ENCODE measurements around the gene LRSAM1. TPM values are rescaled to one million over a fixed set of nuclear protein-coding genes. Genes with fewer than 3 reads are reported as not detected.

The LRSAM1 gene
- total RNA-seq, 2 experiments from 2014 or later, result 20.8 to 32.2 TPM

DNA sequence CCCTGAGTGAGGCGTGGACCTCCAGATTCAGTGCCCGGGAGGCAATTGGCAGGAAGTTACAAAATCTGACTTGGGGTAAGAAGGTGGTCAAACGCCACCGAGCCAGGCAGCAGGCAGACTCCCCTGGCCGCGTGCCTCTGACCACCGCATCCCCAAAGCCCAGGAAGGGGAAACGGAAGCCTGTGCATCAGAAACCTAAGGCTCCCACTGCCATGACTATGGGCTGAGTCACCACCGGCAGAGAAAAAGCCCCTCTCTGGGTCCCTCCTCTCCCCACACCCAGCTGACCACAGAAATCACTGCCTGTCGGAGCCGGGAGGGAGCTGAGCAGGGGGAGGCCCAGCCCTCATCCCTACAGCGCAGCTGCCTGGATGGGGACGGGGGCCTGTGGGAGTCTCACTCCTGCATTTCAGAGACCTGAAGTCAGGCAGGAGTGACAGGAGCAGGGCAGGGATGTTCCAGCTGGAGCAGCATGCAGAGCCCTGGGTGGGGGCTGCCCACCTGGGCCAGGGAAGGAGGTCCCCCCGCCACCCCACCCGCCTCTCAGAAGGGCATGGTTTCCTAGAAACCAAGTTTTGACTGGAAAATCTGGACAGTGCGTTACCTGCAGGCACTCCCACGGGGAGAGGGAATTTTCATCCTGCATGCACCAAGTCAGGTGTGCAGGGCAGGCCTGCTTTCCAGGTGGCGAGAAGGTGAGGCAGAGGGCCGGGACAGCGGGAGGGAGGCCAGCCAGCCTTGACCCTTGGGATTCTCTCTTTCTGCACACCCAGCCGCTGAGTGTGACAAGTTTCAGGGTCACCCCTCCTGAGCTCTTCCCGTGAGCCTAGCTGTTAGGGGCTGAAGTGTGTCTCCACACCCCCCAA is 68.2 kb downstream of the LRSAM1 start:
- H3K4me2 ChIP-seq (ENCODE audit: low read length), result no peak overlapping the region
- no TSS peak for BruUV-seq (replicated peaks)

DNA sequence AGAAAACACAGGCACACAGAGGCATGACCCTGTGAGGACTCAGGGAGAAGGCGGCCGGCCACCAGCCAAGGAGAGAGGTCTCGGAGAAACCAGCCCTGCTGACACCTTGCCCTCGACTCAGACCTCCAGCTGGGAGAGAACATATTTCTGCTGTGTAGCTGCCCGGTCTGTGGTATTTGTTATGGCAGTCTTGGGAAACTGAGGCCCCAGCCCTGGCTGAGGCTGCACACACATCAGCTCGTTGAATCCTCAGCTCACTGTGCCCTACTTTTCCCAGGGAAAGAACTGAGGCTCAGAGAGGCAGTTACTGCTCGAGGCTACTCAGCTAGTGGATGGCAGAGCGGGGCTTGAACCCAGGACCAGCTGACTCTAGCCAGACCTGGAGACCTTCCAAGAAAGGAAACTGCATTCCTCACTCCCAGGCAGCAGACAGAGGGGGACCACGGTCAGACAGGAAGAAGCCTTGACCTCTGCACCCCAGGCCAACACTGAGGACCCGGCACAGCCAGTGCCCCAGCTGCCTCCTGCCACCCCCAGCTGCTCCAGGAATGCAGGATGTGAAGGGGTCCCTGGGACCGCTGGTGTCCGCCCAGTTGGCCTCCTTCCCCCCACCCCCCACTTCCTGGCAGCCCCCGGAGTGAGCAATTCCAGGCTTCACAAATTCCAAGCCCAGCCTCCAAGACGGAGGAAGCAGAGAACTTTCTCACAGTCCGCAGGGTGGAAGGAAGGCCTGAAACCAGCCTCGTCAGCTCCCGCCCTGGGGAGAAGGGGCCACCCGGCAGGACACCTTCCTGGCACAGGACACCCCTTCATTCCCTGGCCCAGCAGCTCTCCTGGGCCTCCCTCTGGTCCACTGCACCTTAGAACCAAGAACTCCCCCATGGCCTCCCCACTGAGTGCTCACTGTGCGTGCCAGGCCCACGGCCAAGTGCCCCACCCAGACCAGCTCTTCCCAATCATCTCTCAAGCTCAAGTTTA is 69.9 kb downstream of the LRSAM1 start:
- Histone ChIP-seq H4K20me1 (ENCODE audit: insufficient read depth, low read length) (no peaks in the 10 kb centered on the region), H3K9me2 (ENCODE audit: insufficient read depth, low read length) (no peaks in the 10 kb centered on the region), H3K27ac (ENCODE audit: low read depth, low read length, poor library complexity, severe bottlenecking) (no peak overlapping the region), H3K79me2 (ENCODE audit: insufficient read depth, low read depth, low read length) (no peaks in the 10 kb centered on the region), H3K4me1 (ENCODE audit: insufficient read depth, low read length, poor library complexity, severe bottlenecking) (no peaks in the 10 kb centered on the region), H3K9me3 (ENCODE audit: low read length) (peaks cover 17% of the 10 kb centered on the region; the same call in 1 of the 2 replicates), H3K36me3 (ENCODE audit: insufficient read depth, low read length) (no peaks in the 10 kb centered on the region), H2AFZ (ENCODE audit: low read length) (no peak overlapping the region), H3K4me2 (ENCODE audit: low read length) (no peak overlapping the region), H3K4me3 (ENCODE audit: low read depth, low read length, poor library complexity, severe bottlenecking) (no peak overlapping the region)
- no peak for DNase-seq (ENCODE audit: low spot score)
- BruUV-seq (replicated peaks), result no TSS peak
- intact Hi-C loops (cut with micrococcal nuclease; ENCODE audit: unreplicated experiment), result no loop called here
- TF ChIP-seq, protein P1, sequence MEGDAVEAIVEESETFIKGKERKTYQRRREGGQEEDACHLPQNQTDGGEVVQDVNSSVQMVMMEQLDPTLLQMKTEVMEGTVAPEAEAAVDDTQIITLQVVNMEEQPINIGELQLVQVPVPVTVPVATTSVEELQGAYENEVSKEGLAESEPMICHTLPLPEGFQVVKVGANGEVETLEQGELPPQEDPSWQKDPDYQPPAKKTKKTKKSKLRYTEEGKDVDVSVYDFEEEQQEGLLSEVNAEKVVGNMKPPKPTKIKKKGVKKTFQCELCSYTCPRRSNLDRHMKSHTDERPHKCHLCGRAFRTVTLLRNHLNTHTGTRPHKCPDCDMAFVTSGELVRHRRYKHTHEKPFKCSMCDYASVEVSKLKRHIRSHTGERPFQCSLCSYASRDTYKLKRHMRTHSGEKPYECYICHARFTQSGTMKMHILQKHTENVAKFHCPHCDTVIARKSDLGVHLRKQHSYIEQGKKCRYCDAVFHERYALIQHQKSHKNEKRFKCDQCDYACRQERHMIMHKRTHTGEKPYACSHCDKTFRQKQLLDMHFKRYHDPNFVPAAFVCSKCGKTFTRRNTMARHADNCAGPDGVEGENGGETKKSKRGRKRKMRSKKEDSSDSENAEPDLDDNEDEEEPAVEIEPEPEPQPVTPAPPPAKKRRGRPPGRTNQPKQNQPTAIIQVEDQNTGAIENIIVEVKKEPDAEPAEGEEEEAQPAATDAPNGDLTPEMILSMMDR (conservative IDR thresholded peaks at IDR 0.05; ENCODE audit: low read length), result no peak
- no peak for TF ChIP-seq EZH2phosphoT487 (IDR thresholded peaks at IDR 0.05; ENCODE audit: borderline replicate concordance, low read depth, low read length)
- POLR2A ChIA-PET, result no interaction called here
- CTCF ChIA-PET (ENCODE audit: unreplicated experiment), result no interaction called here

More for the DNA sequence above, 68.2 kb downstream of the LRSAM1 start:
- intact Hi-C loops (cut with micrococcal nuclease; ENCODE audit: unreplicated experiment), result no loop called here
- TF ChIP-seq, protein P1 (conservative IDR thresholded peaks at IDR 0.05; ENCODE audit: low read length), result no peak
- TF ChIP-seq EZH2phosphoT487 (IDR thresholded peaks at IDR 0.05; ENCODE audit: borderline replicate concordance, low read depth, low read length), result no peak
- Histone ChIP-seq H3K36me3 (ENCODE audit: insufficient read depth, low read length) (no peaks in the 10 kb centered on the region), H3K9me2 (ENCODE audit: insufficient read depth, low read length) (no peaks in the 10 kb centered on the region), H3K27ac (ENCODE audit: low read depth, low read length, poor library complexity, severe bottlenecking) (no peak overlapping the region), H3K9me3 (ENCODE audit: low read length) (peaks cover 12% of the 10 kb centered on the region; the same call in 1 of the 2 replicates), H2AFZ (ENCODE audit: low read length) (no peak overlapping the region), H3K4me3 (ENCODE audit: low read depth, low read length, poor library complexity, severe bottlenecking) (no peak overlapping the region), H4K20me1 (ENCODE audit: insufficient read depth, low read length) (no peaks in the 10 kb centered on the region), H3K4me1 (ENCODE audit: insufficient read depth, low read length, poor library complexity, severe bottlenecking) (no peaks in the 10 kb centered on the region), H3K79me2 (ENCODE audit: insufficient read depth, low read depth, low read length) (no peaks in the 10 kb centered on the region)
- DNase-seq (ENCODE audit: low spot score), result no peak
- POLR2A ChIA-PET, result no interaction called here
- CTCF ChIA-PET (ENCODE audit: unreplicated experiment), result no interaction called here
